Breast epithelium (tissue), 3 donors: ENCODE measurements around the gene ALKAL2.

ENCODE experiments used
- POLR2A ChIP-seq: fragments of 450-650 bp; IDR thresholded peaks from one replicate; pipeline ENCODE4 v1.6.1; 2016; ENCODE audit warnings: antibody characterized with exemption, mild to moderate bottlenecking, moderate library complexity
- TF ChIP-seq, protein P1 (sequence below), 3 donors: fragments of 450-650 bp; IDR thresholded peaks; one replicate each; pipeline ENCODE4 v1.5.1; 2016 to 2017; ENCODE audit warnings: antibody characterized with exemption in 3 of 3, mild to moderate bottlenecking in 3 of 3, moderate library complexity in 3 of 3

GRCh38 chr2:279956-280649 lies 7.8 kb downstream of the ALKAL2 start:
- TF ChIP-seq, protein P1, sequence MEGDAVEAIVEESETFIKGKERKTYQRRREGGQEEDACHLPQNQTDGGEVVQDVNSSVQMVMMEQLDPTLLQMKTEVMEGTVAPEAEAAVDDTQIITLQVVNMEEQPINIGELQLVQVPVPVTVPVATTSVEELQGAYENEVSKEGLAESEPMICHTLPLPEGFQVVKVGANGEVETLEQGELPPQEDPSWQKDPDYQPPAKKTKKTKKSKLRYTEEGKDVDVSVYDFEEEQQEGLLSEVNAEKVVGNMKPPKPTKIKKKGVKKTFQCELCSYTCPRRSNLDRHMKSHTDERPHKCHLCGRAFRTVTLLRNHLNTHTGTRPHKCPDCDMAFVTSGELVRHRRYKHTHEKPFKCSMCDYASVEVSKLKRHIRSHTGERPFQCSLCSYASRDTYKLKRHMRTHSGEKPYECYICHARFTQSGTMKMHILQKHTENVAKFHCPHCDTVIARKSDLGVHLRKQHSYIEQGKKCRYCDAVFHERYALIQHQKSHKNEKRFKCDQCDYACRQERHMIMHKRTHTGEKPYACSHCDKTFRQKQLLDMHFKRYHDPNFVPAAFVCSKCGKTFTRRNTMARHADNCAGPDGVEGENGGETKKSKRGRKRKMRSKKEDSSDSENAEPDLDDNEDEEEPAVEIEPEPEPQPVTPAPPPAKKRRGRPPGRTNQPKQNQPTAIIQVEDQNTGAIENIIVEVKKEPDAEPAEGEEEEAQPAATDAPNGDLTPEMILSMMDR (IDR thresholded peaks at IDR 0.05) = no peak
- TF ChIP-seq POLR2A = no peak
